WTC11 (cell line): ENCODE measurements around the gene HOXA2. TPM values are rescaled to one million over a fixed set of nuclear protein-coding genes. Genes with fewer than 3 reads are reported as not detected.

Experiments
- ATAC-seq: fragments of 200-7000 bp; cut with Tn5 transposase; 2 replicates; pipeline ENCODE4 v1.10.0; 2021; ENCODE audit warnings: mild to moderate bottlenecking, moderate library complexity
- CTCF ChIA-PET: fragments of 300-600 bp; sonication (Branson Sonifier 250); formaldehyde crosslinking; loops from one replicate; lab custom pipeline; 2021; ENCODE audit warnings: antibody characterized with exemption; lab: Charles Lee
- POLR2A ChIA-PET: fragments of 350-600 bp; sonication (Branson Sonifier 250); formaldehyde crosslinking; loops from one replicate; lab custom pipeline; 2021; ENCODE audit warnings: antibody characterized with exemption; lab: Charles Lee
- DNase-seq: peaks from one replicate; pipeline ENCODE4 v3.0.0; 2021; ENCODE audit warnings: low spot score
- H3K27ac Mint-ChIP-seq: 2 replicates; pipeline ENCODE4 v1.8.0; 2021; ENCODE audit warnings: mixed read lengths
- H3K27me3 Mint-ChIP-seq: 2 replicates; pipeline ENCODE4 v1.8.0; 2021; ENCODE audit warnings: low read depth, mild to moderate bottlenecking, moderate library complexity, mixed read lengths
- H3K36me3 Mint-ChIP-seq: 2 replicates; pipeline ENCODE4 v1.8.0; 2021; ENCODE audit warnings: mixed read lengths
- H3K4me1 Mint-ChIP-seq: 2 replicates; pipeline ENCODE4 v1.8.0; 2022; ENCODE audit warnings: mixed read lengths
- H3K4me3 Mint-ChIP-seq: 2 replicates; pipeline ENCODE4 v1.8.0; 2021; ENCODE audit warnings: mild to moderate bottlenecking, moderate library complexity, mixed read lengths
- H3K9me3 Mint-ChIP-seq: 2 replicates; pipeline ENCODE4 v1.8.0; 2021; ENCODE audit warnings: mixed read lengths
- AR ChIP-seq: fragments of 250-450 bp; sonication (Bioruptor Pico); IDR thresholded peaks from 2 replicates; pipeline ENCODE4 v1.9.0; 2021; ENCODE audit warnings: mild to moderate bottlenecking
- ARID4B ChIP-seq: sonication (generic); formaldehyde crosslinking; IDR thresholded peaks from 2 replicates; pipeline ENCODE4 v1.8.0; 2023; ENCODE audit warnings: missing genetic modification reagents, mild to moderate bottlenecking, borderline replicate concordance
- ATF1 ChIP-seq: sonication (generic); formaldehyde crosslinking; IDR thresholded peaks from 2 replicates; pipeline ENCODE4 v1.8.1; 2023; ENCODE audit warnings: mild to moderate bottlenecking, moderate library complexity, missing genetic modification reagents
- CREM ChIP-seq: sonication (generic); formaldehyde crosslinking; IDR thresholded peaks from 2 replicates; pipeline ENCODE4 v1.8.1; 2022; ENCODE audit warnings: mild to moderate bottlenecking, missing genetic modification reagents, moderate library complexity
- ETV6 ChIP-seq: sonication (generic); formaldehyde crosslinking; IDR thresholded peaks from 2 replicates; pipeline ENCODE4 v1.8.1; 2022; ENCODE audit warnings: mild to moderate bottlenecking, missing genetic modification reagents
- FOXK1 ChIP-seq: sonication (generic); formaldehyde crosslinking; IDR thresholded peaks from 2 replicates; pipeline ENCODE4 v1.8.0; 2022; ENCODE audit warnings: mild to moderate bottlenecking, moderate library complexity, missing genetic modification reagents
- FOXP4 ChIP-seq: sonication (generic); formaldehyde crosslinking; IDR thresholded peaks from 2 replicates; pipeline ENCODE4 v1.8.0; 2022; ENCODE audit warnings: mild to moderate bottlenecking, missing genetic modification reagents
- GTF2I ChIP-seq: fragments of 250-450 bp; sonication (Bioruptor Pico); conservative IDR thresholded peaks from 2 replicates; pipeline ENCODE4 v1.4.0; 2021; ENCODE audit warnings: mild to moderate bottlenecking
- JAZF1 ChIP-seq: fragments of 250-450 bp; sonication (Bioruptor Pico); IDR thresholded peaks from 2 replicates; pipeline ENCODE4 v1.9.0; 2021; ENCODE audit warnings: moderate library complexity, mild to moderate bottlenecking, inconsistent platforms
- MXD4 ChIP-seq: fragments of 250-450 bp; sonication (Bioruptor Pico); IDR thresholded peaks from 2 replicates; pipeline ENCODE4 v1.8.0; 2021; ENCODE audit warnings: mild to moderate bottlenecking, moderate library complexity, borderline replicate concordance
- PRDM15 ChIP-seq: sonication (generic); formaldehyde crosslinking; IDR thresholded peaks from 2 replicates; pipeline ENCODE4 v1.8.0; 2022; ENCODE audit warnings: missing genetic modification reagents
- SMAD3 ChIP-seq: sonication (generic); formaldehyde crosslinking; IDR thresholded peaks from 2 replicates; pipeline ENCODE4 v1.8.0; 2022; ENCODE audit warnings: missing genetic modification reagents, mild to moderate bottlenecking, borderline replicate concordance
- SMAD4 ChIP-seq: sonication (generic); formaldehyde crosslinking; IDR thresholded peaks from 2 replicates; pipeline ENCODE4 v1.8.0; 2022; ENCODE audit warnings: mild to moderate bottlenecking, missing genetic modification reagents
- SOX15 ChIP-seq: fragments of 250-450 bp; sonication (Bioruptor Pico); IDR thresholded peaks from 2 replicates; pipeline ENCODE4 v1.9.0; 2021; ENCODE audit warnings: mild to moderate bottlenecking
- SP1 ChIP-seq: sonication (generic); formaldehyde crosslinking; conservative IDR thresholded peaks from 2 replicates; pipeline ENCODE4 v1.8.1; 2022; ENCODE audit warnings: missing genetic modification reagents
- ZNF232 ChIP-seq: sonication (generic); formaldehyde crosslinking; IDR thresholded peaks from 2 replicates; pipeline ENCODE4 v1.8.0; 2022; ENCODE audit warnings: mild to moderate bottlenecking, missing genetic modification reagents
- ZNF512 ChIP-seq: sonication (generic); formaldehyde crosslinking; IDR thresholded peaks from 2 replicates; pipeline ENCODE4 v1.8.1; 2022; ENCODE audit warnings: missing genetic modification reagents, borderline replicate concordance
- total RNA-seq: library from RNA; stranded (reverse); gene quantifications from 3 replicates; pipeline ENCODE4 v1.2.3, GENCODE V29; 2021

HOXA2 gene
- total RNA-seq, 1 experiment from 2014 or later, result not detected

- H3K27me3 Mint-ChIP-seq, result peaks cover 100% of the 10 kb centered on the region
- TF ChIP-seq SMAD3 (no peak), AR (CRISPR knock-in tag) (no peak), GTF2I (CRISPR knock-in tag) (no peak), PRDM15 (CRISPR knock-in tag) (no peak), SMAD4 (no peak), MXD4 (CRISPR knock-in tag) (no peak)
Measured at GRCh38 chr7:27146491-27147198, 44.2 kb upstream of the HOXA2 start.

GRCh38 chr7:27145914-27146412, 43.5 kb upstream of the HOXA2 start:
- Mint-ChIP-seq H3K27me3 (peaks cover 100% of the 10 kb centered on the region), H3K36me3 (no peaks in the 10 kb centered on the region), H3K27ac (no peak overlapping the region), H3K4me3 (no peak overlapping the region), H3K9me3 (no peaks in the 10 kb centered on the region), H3K4me1 (peaks cover 27% of the 10 kb centered on the region)
- CTCF ChIA-PET, result interaction anchor here (1.0 to 3.5 kb wide), 4 partner anchors 15 to 34 kb away, joined by 3 to 46 read pairs (median 5); no protein-coding TSS in a partner anchor
- DNase-seq, result no peak
- POLR2A ChIA-PET, result no interaction called here
- TF ChIP-seq SP1 (CRISPR knock-in tag) (no peak), FOXK1 (CRISPR knock-in tag) (no peak), MXD4 (CRISPR knock-in tag) (no peak), ETV6 (CRISPR knock-in tag) (no peak), ZNF232 (CRISPR knock-in tag) (no peak), ATF1 (no peak), ARID4B (no peak), JAZF1 (no peak), ZNF512 (no peak), FOXP4 (CRISPR knock-in tag) (no peak), SOX15 (CRISPR knock-in tag) (no peak), CREM (CRISPR knock-in tag) (no peak)
- no peak for ATAC-seq

More at GRCh38 chr7:27146491-27147198, 44.2 kb upstream of the HOXA2 start:
- Mint-ChIP-seq H3K9me3 (no peaks in the 10 kb centered on the region), H3K4me3 (no peak overlapping the region), H3K27ac (no peak overlapping the region), H3K4me1 (peaks cover 34% of the 10 kb centered on the region), H3K36me3 (no peaks in the 10 kb centered on the region)
- no peak for ATAC-seq
- CTCF ChIA-PET, result interaction anchor here (1.0 to 3.5 kb wide), 2 partner anchors 15 to 33 kb away, joined by 3 to 46 read pairs; no protein-coding TSS in a partner anchor
- POLR2A ChIA-PET, result no interaction called here
- no peak for DNase-seq
